GM06990 (cell line): Measurements from ENCODE around the gene SH3PXD2A.

Source experiments
- DNase-seq: peaks from one replicate; pipeline ENCODE4 v3.0.0-alpha.2; 2011; ENCODE audit not compliant: insufficient read length; ENCODE audit errors: extremely low read depth
- H3K27me3 ChIP-seq: replicated peaks from 2 replicates; pipeline ENCODE4 v1.6.0; 2011; ENCODE audit warnings: low read length; ENCODE audit not compliant: control insufficient read depth, insufficient read depth
- H3K36me3 ChIP-seq: 2 replicates; pipeline ENCODE4 v1.5.1; 2011; ENCODE audit warnings: low read length; ENCODE audit not compliant: control insufficient read depth, insufficient read depth
- H3K4me3 ChIP-seq: replicated peaks from 2 replicates; pipeline ENCODE4 v1.5.1; 2011; ENCODE audit warnings: low read depth, mild to moderate bottlenecking, control low read depth, low read length
- TF ChIP-seq, protein P1 (sequence below): IDR thresholded peaks from 2 replicates; pipeline ENCODE4 v1.5.1; 2011; ENCODE audit warnings: low read length, control low read depth, mild to moderate bottlenecking, inconsistent platforms; ENCODE audit not compliant: insufficient read depth, poor library complexity, severe bottlenecking

Gene SH3PXD2A

DNA sequence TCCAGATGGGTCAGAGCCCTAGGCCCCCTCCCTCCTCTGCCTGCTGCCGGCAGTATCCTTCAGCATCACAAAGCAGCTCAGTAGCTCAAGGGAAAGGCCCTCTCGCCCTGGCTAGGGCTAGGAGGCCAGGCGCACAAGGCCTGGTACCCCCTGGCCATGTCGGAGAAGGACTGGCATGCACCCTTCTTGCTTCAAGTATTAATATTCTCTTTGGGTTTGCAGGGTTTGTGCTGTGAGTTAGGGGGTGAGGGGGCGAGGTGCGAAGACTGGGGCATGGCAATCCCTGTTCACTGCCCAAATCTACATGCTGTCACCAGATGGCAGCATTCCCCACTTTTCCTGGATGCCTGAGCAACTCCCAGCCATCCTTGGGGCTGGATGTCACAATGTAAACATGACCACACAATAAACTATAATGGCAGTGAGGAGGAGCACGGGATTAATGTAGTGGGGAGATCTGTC is 256.7 kb downstream of the SH3PXD2A start:
- no peaks in the 10 kb centered on the region for H3K27me3 ChIP-seq
- TF ChIP-seq, protein P1, sequence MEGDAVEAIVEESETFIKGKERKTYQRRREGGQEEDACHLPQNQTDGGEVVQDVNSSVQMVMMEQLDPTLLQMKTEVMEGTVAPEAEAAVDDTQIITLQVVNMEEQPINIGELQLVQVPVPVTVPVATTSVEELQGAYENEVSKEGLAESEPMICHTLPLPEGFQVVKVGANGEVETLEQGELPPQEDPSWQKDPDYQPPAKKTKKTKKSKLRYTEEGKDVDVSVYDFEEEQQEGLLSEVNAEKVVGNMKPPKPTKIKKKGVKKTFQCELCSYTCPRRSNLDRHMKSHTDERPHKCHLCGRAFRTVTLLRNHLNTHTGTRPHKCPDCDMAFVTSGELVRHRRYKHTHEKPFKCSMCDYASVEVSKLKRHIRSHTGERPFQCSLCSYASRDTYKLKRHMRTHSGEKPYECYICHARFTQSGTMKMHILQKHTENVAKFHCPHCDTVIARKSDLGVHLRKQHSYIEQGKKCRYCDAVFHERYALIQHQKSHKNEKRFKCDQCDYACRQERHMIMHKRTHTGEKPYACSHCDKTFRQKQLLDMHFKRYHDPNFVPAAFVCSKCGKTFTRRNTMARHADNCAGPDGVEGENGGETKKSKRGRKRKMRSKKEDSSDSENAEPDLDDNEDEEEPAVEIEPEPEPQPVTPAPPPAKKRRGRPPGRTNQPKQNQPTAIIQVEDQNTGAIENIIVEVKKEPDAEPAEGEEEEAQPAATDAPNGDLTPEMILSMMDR: peak; percentile 56
- H3K4me3 ChIP-seq: no peak overlapping the region
- peaks cover 9% of the 10 kb centered on the region for H3K36me3 ChIP-seq
- no peak for DNase-seq

DNA sequence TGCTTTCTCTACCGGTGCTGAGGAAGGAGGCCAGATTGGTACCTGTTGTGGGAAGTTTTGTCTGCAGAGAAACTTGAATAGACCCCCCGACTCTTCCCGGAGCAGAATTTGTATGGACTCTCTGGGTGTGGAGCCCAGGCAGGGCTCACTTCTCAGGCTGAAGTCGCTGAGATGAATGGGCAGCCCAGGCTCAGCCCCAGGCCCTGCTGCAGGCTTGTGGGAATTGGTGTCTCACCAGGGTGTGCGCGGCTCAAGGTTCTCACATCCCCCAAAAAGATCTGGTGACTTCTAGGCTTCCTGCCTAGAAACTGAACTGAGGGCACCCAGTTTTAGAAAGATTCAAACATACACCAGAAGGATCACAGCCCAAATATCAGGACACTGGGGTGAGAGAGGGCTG is 258.4 kb downstream of the SH3PXD2A start:
- TF ChIP-seq, protein P1: no peak
- H3K4me3 ChIP-seq: no peak overlapping the region
- DNase-seq: no peak
- no peaks in the 10 kb centered on the region; the same call in none of the 2 replicates for H3K36me3 ChIP-seq
- H3K27me3 ChIP-seq: no peaks in the 10 kb centered on the region

DNA sequence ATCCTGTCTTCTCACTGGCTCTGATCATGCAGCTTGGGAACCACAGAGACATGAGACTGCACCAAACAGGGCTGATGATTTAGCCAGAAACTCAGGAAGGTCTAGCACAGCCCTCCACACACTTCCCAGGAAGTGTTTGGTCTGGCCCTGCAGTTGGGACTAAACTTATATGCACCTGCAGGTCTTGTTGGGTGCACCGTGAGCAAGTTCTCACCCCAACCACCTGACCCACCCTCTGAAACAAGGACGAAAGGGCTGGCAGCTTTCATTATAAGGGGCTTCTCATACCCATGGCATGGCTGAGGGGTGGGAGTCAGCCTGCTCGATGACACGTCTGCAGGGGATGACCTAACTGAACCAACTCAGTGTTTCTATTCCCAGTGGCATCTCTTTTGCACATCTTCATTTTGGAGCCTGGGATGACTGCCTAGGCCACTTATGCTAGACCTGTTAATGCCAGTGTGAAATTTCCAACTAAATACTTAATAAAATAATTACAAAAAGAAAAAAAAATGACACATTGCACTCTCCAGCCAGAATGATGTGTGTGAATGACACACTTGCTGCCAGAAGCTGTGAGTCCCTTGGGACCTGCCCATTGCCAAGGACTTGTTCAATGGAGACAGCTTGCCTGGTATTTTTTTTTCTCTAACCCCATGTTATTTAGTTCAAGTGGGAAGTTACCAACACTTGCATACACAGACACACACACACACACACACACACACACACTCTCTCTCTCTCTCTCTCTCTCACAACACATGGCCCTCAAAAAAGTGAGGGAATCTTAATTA is 259.2 kb downstream of the SH3PXD2A start:
- Histone ChIP-seq H3K36me3 (no peaks in the 10 kb centered on the region; the same call in none of the 2 replicates), H3K27me3 (no peaks in the 10 kb centered on the region), H3K4me3 (no peak overlapping the region)
- TF ChIP-seq, protein P1: no peak
- DNase-seq: no peak

DNA sequence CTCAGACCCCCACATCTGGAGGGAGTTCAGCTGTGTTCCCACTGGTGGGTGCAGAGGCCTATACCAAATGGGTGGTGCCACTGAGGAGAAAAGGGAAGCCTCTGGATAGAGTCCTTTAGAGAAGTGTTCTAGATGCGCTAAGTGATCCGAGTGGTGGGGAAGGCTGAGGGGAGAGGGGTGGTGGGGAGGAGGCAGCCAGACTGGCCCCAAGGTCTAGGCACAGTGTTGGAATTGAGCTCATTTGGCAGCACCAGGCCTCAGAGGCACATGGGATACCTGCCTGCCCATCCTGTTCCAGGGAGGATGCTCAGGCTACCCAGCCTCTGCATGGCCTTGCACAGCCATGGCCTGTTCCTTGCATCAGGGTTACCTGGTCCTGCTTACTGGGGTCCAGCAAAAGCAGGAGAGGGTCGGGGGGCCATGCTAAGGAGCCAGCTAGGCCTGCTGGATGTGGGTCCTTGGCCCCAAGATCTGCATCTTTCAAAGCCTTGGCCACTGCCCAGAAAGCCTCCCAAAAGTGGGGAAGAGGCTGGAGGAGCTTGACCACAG is 262.3 kb downstream of the SH3PXD2A start:
- TF ChIP-seq, protein P1: no peak
- no peaks in the 10 kb centered on the region for H3K27me3 ChIP-seq
- no peak for DNase-seq
- H3K36me3 ChIP-seq: no peaks in the 10 kb centered on the region
- H3K4me3 ChIP-seq: no peak overlapping the region

DNA sequence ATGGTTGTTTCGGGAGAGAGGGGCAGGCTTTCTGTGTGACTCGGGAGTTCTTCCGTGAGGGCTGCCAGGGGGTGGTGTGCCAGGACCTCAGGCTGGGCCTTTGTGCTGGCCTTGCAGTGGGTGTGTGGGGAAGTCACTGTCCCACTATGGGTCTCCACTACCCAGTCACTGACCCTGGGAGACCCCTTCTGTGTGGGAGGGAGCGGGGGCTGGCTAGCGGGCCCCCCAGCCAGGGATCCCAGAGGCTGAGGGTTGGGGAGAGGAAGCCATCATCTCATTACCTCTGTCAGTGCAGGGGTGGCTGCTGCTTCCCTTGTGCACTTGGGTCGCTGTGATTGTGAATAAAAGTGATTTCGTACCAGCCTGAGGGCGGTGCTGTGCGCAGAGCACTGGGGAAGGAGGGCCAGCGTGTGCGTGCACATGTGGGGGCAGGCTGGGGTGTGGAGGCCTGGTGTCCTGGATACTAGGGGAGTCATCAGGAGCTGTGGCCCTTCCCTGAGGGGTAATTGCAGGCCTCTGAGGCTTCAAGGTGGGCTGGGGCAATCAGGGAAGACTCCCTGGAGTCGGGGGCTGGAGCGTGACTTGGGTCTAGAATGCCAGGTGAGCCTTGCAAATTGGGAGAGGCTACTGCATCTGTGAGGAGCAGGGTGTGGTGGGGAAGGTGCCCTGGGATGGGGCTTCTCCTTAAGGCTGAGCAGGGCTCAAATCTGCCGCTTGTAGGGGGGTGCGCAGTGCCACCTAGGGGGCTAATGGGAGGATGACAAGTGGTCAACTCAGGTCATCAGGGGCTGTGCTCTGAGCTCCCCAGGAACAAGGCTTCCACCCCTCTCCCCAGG is 263.0 kb downstream of the SH3PXD2A start:
- Histone ChIP-seq H3K36me3 (no peaks in the 10 kb centered on the region), H3K27me3 (no peaks in the 10 kb centered on the region), H3K4me3 (no peak overlapping the region)
- TF ChIP-seq, protein P1: peak; percentile 87
- DNase-seq: no peak
